Small intestine (tissue), 7 donors: ENCODE data around the gene PARD3B. TPM values are rescaled to one million over a fixed set of nuclear protein-coding genes. Genes with fewer than 3 reads are reported as not detected.
A peak's percentile ranks its signal among the peaks of the same experiment; 100 is the strongest.

Source experiments
- DNase-seq, 2 donors: peaks; one replicate each; pipeline versions ENCODE4 v3.0.0 to v3.0.0-alpha.2; 2013
- FAIRE-seq: peaks from 2 replicates; lab custom pipeline; 2012; peaks lifted over from hg19 to GRCh38; lab: Jason Lieb, UNC
- H3K27ac ChIP-seq, 3 donors: one replicate each; pipeline ENCODE4 v1.5.1; 2013; ENCODE audit warnings: low read length in 2 of 3, mild to moderate bottlenecking in 2 of 3, control low read depth in 1 of 3, inconsistent platforms in 1 of 3, low read depth in 1 of 3, moderate library complexity in 1 of 3
- H3K27me3 ChIP-seq, 3 donors: one replicate each; pipeline ENCODE4 v1.6.1; 2013; ENCODE audit warnings: low read length in 3 of 3, inconsistent platforms in 1 of 3; ENCODE audit not compliant: control insufficient read depth in 3 of 3, insufficient read depth in 3 of 3
- H3K36me3 ChIP-seq, 3 donors: one replicate each; pipeline ENCODE4 v1.6.1; 2013; ENCODE audit warnings: low read length in 3 of 3, inconsistent platforms in 1 of 3, low read depth in 1 of 3, mild to moderate bottlenecking in 1 of 3, moderate library complexity in 1 of 3; ENCODE audit not compliant: control insufficient read depth in 3 of 3, insufficient read depth in 2 of 3
- H3K4me1 ChIP-seq, 3 donors: one replicate each; pipeline ENCODE4 v1.6.1; 2013; ENCODE audit warnings: low read length in 2 of 3, inconsistent platforms in 1 of 3, low read depth in 1 of 3, mild to moderate bottlenecking in 1 of 3, moderate library complexity in 1 of 3; ENCODE audit not compliant: control insufficient read depth in 3 of 3, insufficient read depth in 2 of 3
- H3K4me3 ChIP-seq, 3 donors: one replicate each; pipeline ENCODE4 v1.5.1; 2013; ENCODE audit warnings: low read length in 3 of 3, control low read depth in 1 of 3, inconsistent platforms in 1 of 3, low read depth in 1 of 3, mild to moderate bottlenecking in 1 of 3, moderate library complexity in 1 of 3
- H3K9me3 ChIP-seq, 2 donors: one replicate each; pipeline ENCODE4 v1.6.1; 2013; ENCODE audit warnings: low read depth in 1 of 2, low read length in 1 of 2; ENCODE audit not compliant: control insufficient read depth in 2 of 2, insufficient read depth in 1 of 2
- WGBS, 3 donors: extraction: QIAGEN DNeasy Blood & Tissue Kit; methylation state at CpG; one replicate each; pipeline ENCODE4 v1.1.7; 2013; 5-methylcytosine and 5-hydroxymethylcytosine counted together
- polyA plus RNA-seq, 4 donors: library from polyadenylated mRNA; stranded (reverse) in 3 of 4; unstranded in 1 of 4; fragments of 200-250 nt in 3 of 4; fragments of 120-200 nt in 1 of 4; gene quantifications; one replicate each; pipeline versions ENCODE4 v1.2.1 to v1.2.3, GENCODE V29; 2013
- donor health status: healthy with polysubstance abuse.
- donor health status: control.
- donor health status: control.
- donor health status: Bipolar disorder and iron deficiency.
- donor health status: healthy.

The PARD3B gene
- polyA plus RNA-seq, 4 donors = 2.8 to 10.7 (median 3.6) TPM

DNA sequence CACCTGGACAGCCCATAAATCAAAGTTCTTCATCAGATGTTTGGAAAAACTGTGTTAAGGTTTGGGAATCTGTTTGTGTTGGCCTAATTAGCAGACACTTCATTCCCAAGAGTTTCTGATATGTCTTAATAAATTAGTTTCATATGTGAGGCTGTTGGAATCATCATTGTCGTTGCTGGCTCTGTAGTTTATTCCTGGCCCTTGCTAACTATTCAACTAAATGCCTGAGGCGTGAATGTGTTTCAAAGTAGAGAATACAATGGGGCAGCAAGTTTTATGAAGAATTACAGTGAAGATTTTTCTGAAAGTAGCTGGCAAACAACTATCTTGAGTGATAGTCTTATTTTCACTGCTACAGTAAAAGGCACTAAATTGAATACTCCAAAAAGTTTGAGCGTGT, 141.1 kb downstream of the PARD3B start:
- H3K36me3 ChIP-seq = no peaks in the 10 kb centered on the region
- WGBS, 3 donors = 84 to 87% (median 84%) methylated on average over 3 of the region's 3 CpGs
- no peak overlapping the region for H3K4me3 ChIP-seq
- peaks cover 0 to 3% (median 0%) of the 10 kb centered on the region in 3 donors for H3K4me1 ChIP-seq
- no peak overlapping the region for H3K27ac ChIP-seq
- no peaks in the 10 kb centered on the region for H3K9me3 ChIP-seq
- no peaks in the 10 kb centered on the region for H3K27me3 ChIP-seq
- DNase-seq (no peak), FAIRE-seq (no peak)

DNA sequence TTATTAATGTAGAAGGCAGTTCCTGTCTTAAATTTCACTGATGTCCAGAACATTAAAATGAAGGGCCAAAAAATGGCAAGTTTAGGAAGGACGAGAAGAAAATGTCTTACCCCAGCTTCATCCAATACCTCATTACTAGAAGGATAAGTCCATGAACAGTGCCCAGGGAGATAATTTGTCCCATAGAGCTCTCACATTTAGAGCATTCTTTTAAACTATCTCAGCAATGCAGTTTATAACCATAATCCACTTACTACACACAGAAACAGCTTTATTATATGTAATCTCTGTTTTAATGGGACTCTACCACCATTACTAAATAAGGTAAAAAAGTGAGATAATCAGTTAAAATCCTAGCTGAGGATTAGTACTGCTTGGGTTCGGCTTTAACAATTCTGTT, 142.5 kb downstream of the PARD3B start:
- Histone ChIP-seq H3K4me1 (peaks cover 0 to 3% (median 0%) of the 10 kb centered on the region in 3 donors), H3K27ac (no peak overlapping the region), H3K27me3 (no peaks in the 10 kb centered on the region), H3K4me3 (no peak overlapping the region), H3K9me3 (no peaks in the 10 kb centered on the region), H3K36me3 (no peaks in the 10 kb centered on the region)
- no peak for DNase-seq
- 76 to 95% (median 79%) methylated on average over 2 of the region's 2 CpGs for WGBS, 3 donors
- FAIRE-seq = no peak

DNA sequence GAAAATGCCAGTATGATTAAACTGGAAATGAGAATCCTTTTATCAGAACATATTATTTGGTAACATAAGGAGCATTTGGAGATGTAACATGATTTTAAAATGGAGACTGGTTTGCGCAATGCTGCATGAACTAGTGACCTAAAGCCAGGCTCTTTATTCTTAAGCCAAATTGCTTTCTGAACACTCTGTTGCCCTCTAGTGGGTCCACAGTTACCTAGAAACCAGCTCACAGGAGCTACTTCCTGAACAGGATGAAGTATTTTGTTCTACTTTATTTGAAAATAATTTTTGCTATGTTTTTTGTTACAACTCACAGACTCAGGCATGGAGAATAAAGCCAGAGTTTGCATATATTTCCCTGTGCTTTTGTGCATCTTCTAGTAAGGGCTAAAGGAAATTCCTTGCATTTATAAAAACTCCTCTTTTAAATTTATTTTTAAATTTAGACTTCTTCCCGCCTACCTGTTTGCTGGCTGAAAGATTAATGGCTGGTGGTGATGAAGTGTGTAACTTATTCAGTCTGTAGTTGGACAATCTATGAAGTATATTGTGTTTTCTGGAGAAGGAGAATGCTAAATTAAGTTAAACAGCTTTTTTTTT, 146.7 kb downstream of the PARD3B start:
- no peaks in the 10 kb centered on the region for H3K27me3 ChIP-seq
- no peak overlapping the region for H3K27ac ChIP-seq
- DNase-seq = peak; percentile 76 to 83
- no peaks in the 10 kb centered on the region for H3K9me3 ChIP-seq
- WGBS, 3 donors = 56 to 60% (median 58%) methylated on average over 2 of the region's 2 CpGs
- H3K4me1 ChIP-seq = no peaks in the 10 kb centered on the region
- FAIRE-seq = no peak
- H3K36me3 ChIP-seq = no peaks in the 10 kb centered on the region
- H3K4me3 ChIP-seq = no peak overlapping the region

DNA sequence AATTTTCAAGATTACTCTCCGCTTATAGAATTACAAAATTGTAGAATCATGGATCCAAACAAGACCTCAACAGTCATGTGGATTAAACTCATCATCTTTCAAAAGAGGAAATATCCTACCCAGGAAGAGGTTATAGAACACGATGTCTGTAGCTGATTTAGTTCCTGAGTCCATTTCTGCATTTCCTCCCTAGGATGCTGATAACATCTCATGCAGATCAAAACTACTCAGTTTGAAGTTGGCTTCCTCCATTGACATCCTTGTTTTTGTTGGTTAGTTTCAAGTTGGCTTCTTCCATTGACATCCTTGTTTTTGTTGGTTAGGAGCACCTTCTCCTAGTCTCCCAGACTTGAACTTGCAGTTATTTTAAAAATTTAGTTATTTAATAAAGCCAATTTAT, 147.5 kb downstream of the PARD3B start:
- FAIRE-seq (no peak), DNase-seq (no peak)
- Histone ChIP-seq H3K4me1 (no peaks in the 10 kb centered on the region), H3K9me3 (peaks cover 0 to 2% of the 10 kb centered on the region in 2 donors), H3K27ac (no peak overlapping the region), H3K27me3 (no peaks in the 10 kb centered on the region), H3K4me3 (no peak overlapping the region), H3K36me3 (no peaks in the 10 kb centered on the region)
- 66 to 70% (median 70%) methylated on average over 2 of the region's 2 CpGs for WGBS, 3 donors

DNA sequence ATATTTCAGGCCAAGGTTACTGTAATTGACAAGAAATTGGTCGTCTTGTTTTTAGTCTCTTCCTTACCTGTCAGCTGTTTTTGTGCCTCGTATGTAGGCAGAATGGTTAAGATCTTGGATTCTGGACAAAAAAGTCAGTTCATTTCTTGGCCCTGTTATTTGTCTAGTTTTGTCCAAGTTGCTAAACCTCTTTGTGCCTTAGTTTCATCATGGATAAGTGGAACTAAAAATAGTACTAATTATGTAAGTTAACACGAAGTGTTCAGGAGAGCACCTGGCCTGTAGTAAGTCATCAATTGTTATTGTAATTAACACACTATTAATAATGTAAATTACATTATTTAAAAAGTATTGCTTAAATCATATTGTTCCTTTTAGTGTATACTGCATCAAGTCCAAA, 148.0 kb downstream of the PARD3B start:
- no peaks in the 10 kb centered on the region for H3K36me3 ChIP-seq
- H3K4me1 ChIP-seq = no peaks in the 10 kb centered on the region
- no peak for DNase-seq
- H3K4me3 ChIP-seq = no peak overlapping the region
- no peak overlapping the region for H3K27ac ChIP-seq
- no peak for FAIRE-seq
- WGBS, 3 donors = 64 to 74% (median 69%) methylated on average over 3 of the region's 3 CpGs
- H3K27me3 ChIP-seq = no peaks in the 10 kb centered on the region
- peaks cover 0 to 4% of the 10 kb centered on the region in 2 donors for H3K9me3 ChIP-seq

DNA sequence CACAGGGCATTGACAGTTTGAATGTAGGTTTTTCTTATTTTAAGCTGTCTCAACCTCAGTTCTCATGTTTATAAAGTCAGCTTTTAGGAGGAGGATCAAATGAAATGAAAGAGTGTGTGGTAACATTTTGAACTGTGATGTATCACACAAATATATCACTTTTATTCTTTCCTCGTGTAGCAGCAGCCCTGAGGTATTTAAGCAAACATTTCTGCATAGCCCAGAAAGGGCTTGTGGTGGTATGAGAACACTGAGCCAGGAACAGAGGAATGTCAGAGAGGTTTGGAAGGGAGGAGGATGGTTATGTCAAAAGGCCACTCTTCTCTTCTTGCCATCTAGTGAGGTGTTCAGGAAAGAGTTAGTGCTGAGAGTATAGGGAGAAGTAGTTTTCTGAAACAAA, 150.2 kb downstream of the PARD3B start:
- Histone ChIP-seq H3K9me3 (peaks cover 0 to 4% of the 10 kb centered on the region in 2 donors), H3K27ac (no peak overlapping the region), H3K4me1 (no peaks in the 10 kb centered on the region), H3K4me3 (no peak overlapping the region), H3K36me3 (no peaks in the 10 kb centered on the region), H3K27me3 (no peaks in the 10 kb centered on the region)
- no peak for DNase-seq
- WGBS, 3 donors = 60 to 67% (median 62%) methylated on average over 1 of the region's 1 CpG
- FAIRE-seq = no peak

DNA sequence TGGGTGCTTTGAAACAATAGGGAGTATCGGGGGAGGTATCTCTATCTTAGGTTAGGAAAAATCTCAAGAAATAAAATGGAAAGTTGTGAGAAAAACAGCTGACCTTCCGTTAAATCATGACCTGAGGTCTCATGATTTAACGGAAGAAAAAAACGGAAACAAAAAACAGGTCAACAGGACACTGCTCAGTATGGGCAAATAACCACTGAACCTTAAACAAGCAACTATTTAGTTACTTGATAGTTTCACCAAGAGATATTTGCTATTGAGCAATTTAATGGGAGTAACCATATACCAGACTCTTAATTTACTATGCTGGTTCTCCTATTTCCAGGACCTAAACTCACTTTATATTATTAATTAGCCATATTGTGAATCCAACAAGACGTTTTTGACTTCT, 150.8 kb downstream of the PARD3B start:
- DNase-seq = no peak
- WGBS, 3 donors = 84 to 92% (median 88%) methylated on average over 5 of the region's 5 CpGs
- Histone ChIP-seq H3K4me3 (no peak overlapping the region), H3K27me3 (no peaks in the 10 kb centered on the region), H3K36me3 (no peaks in the 10 kb centered on the region), H3K9me3 (peaks cover 0 to 4% of the 10 kb centered on the region in 2 donors), H3K4me1 (no peaks in the 10 kb centered on the region), H3K27ac (no peak overlapping the region)
- no peak for FAIRE-seq

DNA sequence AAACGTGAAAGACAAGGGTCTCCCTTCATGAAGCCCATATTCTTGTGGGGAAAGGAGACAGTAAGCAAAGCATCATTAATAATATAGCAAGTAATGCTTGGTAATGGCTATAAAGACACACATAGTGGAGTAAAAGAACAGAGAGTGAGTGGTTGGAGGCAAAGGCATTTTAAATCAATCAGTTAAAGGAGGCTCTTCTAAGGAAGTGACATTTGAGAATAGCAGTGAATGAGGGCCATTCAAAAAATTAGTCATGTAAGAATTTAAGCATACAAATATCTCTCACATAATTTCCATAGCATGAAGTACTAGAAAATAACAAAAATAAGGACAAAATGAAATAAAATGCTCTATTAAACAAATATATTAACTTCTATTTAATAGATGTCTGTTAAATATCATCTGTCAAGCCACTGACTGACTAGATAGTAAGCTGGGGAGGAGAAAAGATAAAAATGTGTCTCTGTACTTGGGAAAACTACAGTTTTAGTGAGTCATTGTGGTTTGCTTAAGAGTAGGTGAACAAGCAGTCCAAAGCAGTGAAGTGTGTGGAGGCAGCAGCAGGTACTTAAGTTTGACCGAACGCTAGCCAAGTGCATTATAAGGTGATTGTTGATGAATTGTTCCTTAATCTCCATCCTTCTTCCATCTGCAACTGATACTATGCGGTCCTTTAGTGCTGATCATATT, 160.1 kb downstream of the PARD3B start:
- Histone ChIP-seq H3K9me3 (no peaks in the 10 kb centered on the region), H3K27me3 (no peaks in the 10 kb centered on the region), H3K27ac (no peak overlapping the region), H3K36me3 (peaks cover 0 to 2% (median 0%) of the 10 kb centered on the region in 3 donors), H3K4me1 (no peaks in the 10 kb centered on the region), H3K4me3 (no peak overlapping the region)
- WGBS, 3 donors = 69 to 83% (median 72%) methylated on average over 4 of the region's 4 CpGs
- DNase-seq = no peak
- no peak for FAIRE-seq
